Liver (tissue), 9 donors: ENCODE results near the gene REC114. TPM values are rescaled to one million over a fixed set of nuclear protein-coding genes. Genes with fewer than 3 reads are reported as not detected.

ENCODE experiments used
- DNase-seq: peaks from one replicate; pipeline ENCODE4 v3.0.0-alpha.2; 2017; ENCODE audit warnings: low spot score
- H3K27ac ChIP-seq, 2 donors: one replicate each; pipeline ENCODE4 v1.7.0; 2013; ENCODE audit warnings: inconsistent platforms in 2 of 2, low read length in 2 of 2, control low read depth in 1 of 2, low read depth in 1 of 2, mild to moderate bottlenecking in 1 of 2
- H3K27me3 ChIP-seq, 4 donors: one replicate each; pipeline versions ENCODE4 v1.6.1 to v1.7.0; 2013; ENCODE audit warnings: low read length in 3 of 4, inconsistent platforms in 1 of 4, mild to moderate bottlenecking in 1 of 4, moderate library complexity in 1 of 4; ENCODE audit not compliant: control insufficient read depth in 4 of 4, insufficient read depth in 4 of 4
- H3K36me3 ChIP-seq, 4 donors: one replicate each; pipeline versions ENCODE4 v1.6.1 to v1.7.0; 2013; ENCODE audit warnings: low read length in 3 of 4, mild to moderate bottlenecking in 3 of 4, low read depth in 1 of 4, moderate library complexity in 1 of 4; ENCODE audit not compliant: control insufficient read depth in 4 of 4, insufficient read depth in 3 of 4
- H3K4me1 ChIP-seq, 4 donors: one replicate each; pipeline versions ENCODE4 v1.6.1 to v1.7.0; 2013; ENCODE audit warnings: low read length in 3 of 4, mild to moderate bottlenecking in 3 of 4, moderate library complexity in 1 of 4; ENCODE audit not compliant: control insufficient read depth in 4 of 4, insufficient read depth in 4 of 4
- H3K4me3 ChIP-seq, 3 donors: one replicate each; pipeline versions ENCODE4 v1.6.1 to v1.7.0; 2013; ENCODE audit warnings: low read length in 3 of 3, control low read depth in 1 of 3, low read depth in 1 of 3, mild to moderate bottlenecking in 1 of 3
- H3K9ac ChIP-seq, 2 donors: one replicate each; pipeline ENCODE4 v1.7.0; 2013; ENCODE audit warnings: low read length in 2 of 2, mild to moderate bottlenecking in 2 of 2, moderate library complexity in 2 of 2, control low read depth in 1 of 2, low read depth in 1 of 2
- H3K9me3 ChIP-seq, 4 donors: one replicate each; pipeline versions ENCODE4 v1.6.1 to v1.7.0; 2013; ENCODE audit warnings: low read length in 3 of 4; ENCODE audit not compliant: control insufficient read depth in 4 of 4
- ATF3 ChIP-seq: IDR thresholded peaks from 2 replicates; pipeline ENCODE4 v1.6.1; 2016; ENCODE audit warnings: antibody characterized with exemption
- FOXA1 ChIP-seq: IDR thresholded peaks from 2 replicates; pipeline ENCODE4 v1.6.1; 2016; ENCODE audit warnings: antibody characterized with exemption
- FOXA2 ChIP-seq: IDR thresholded peaks from 2 replicates; pipeline ENCODE4 v1.6.1; 2016; ENCODE audit warnings: antibody characterized with exemption
- GABPA ChIP-seq, 2 donors: IDR thresholded peaks in 1 of 2; conservative IDR thresholded peaks in 1 of 2; 2 replicates each; pipeline ENCODE4 v1.6.1; 2016; ENCODE audit warnings: antibody characterized with exemption in 2 of 2, mild to moderate bottlenecking in 1 of 2, moderate library complexity in 1 of 2
- HNF4A ChIP-seq, 2 donors: conservative IDR thresholded peaks; 2 replicates each; pipeline ENCODE4 v1.6.1; 2016; ENCODE audit warnings: antibody characterized with exemption in 2 of 2, mild to moderate bottlenecking in 2 of 2
- HNF4G ChIP-seq: IDR thresholded peaks from 2 replicates; pipeline ENCODE4 v1.6.1; 2016; ENCODE audit warnings: antibody characterized with exemption
- JUND ChIP-seq, 2 donors: IDR thresholded peaks; 2 replicates each; pipeline ENCODE4 v1.6.1; 2016; ENCODE audit warnings: antibody characterized with exemption in 2 of 2
- MAX ChIP-seq: IDR thresholded peaks from 2 replicates; pipeline ENCODE4 v1.6.1; 2016; ENCODE audit warnings: antibody characterized with exemption
- NR2F2 ChIP-seq: IDR thresholded peaks from 2 replicates; pipeline ENCODE4 v1.6.1; 2016; ENCODE audit warnings: antibody characterized with exemption
- RAD21 ChIP-seq, 2 donors: IDR thresholded peaks; 2 replicates each; pipeline ENCODE4 v1.6.1; 2016; ENCODE audit warnings: antibody characterized with exemption in 2 of 2, mild to moderate bottlenecking in 2 of 2
- REST ChIP-seq: IDR thresholded peaks from 2 replicates; pipeline ENCODE4 v1.6.1; 2016; ENCODE audit warnings: antibody characterized with exemption, mild to moderate bottlenecking
- RXRA ChIP-seq, 2 donors: IDR thresholded peaks; 2 replicates each; pipeline ENCODE4 v1.6.1; 2017 to 2018; ENCODE audit warnings: antibody characterized with exemption in 2 of 2, mild to moderate bottlenecking in 1 of 2
- TAF1 ChIP-seq: conservative IDR thresholded peaks from 2 replicates; pipeline ENCODE4 v1.6.1; 2016; ENCODE audit warnings: antibody characterized with exemption, mild to moderate bottlenecking
- YY1 ChIP-seq: IDR thresholded peaks from 2 replicates; pipeline ENCODE4 v1.6.1; 2016; ENCODE audit warnings: antibody characterized with exemption, mild to moderate bottlenecking
- ZBTB33 ChIP-seq: IDR thresholded peaks from 2 replicates; pipeline ENCODE4 v1.6.1; 2016; ENCODE audit warnings: antibody characterized with exemption
- WGBS: extraction: QIAGEN DNeasy Blood & Tissue Kit; methylation state at CpG from one replicate; pipeline ENCODE4 v1.1.7; 2013; 5-methylcytosine and 5-hydroxymethylcytosine counted together
- polyA plus RNA-seq, 2 donors: library from polyadenylated mRNA; stranded (reverse) in 1 of 2; unstranded in 1 of 2; fragments of 200-250 nt in 1 of 2; fragments of >200 nt in 1 of 2; fragmentation: Nextera tagmentation in 1 of 2; extraction: Ambion mirVana in 1 of 2; gene quantifications; one replicate each; pipeline versions ENCODE4 v1.2.1 to v1.2.3, GENCODE V29; 2013 to 2015
- total RNA-seq, 2 donors: library from RNA; depleted of rRNA; stranded (reverse); fragments of >200 nt; gene quantifications; one replicate each; pipeline ENCODE4 v1.2.3, GENCODE V29; 2014
- TF ChIP-seq, protein P1 (sequence below): fragments of 150-350 bp; IDR thresholded peaks from 2 replicates; pipeline ENCODE4 v1.5.1; 2017; ENCODE audit warnings: improper control_type of control experiment, low read depth, low read length; ENCODE audit not compliant: missing input control
- donor health status: healthy.
- donor health status: healthy.
- donor health status: healthy.
- donor health status: healthy.
- donor health status: healthy.

The REC114 gene
- total and polyA plus RNA-seq, 4 donors: not detected

GRCh38 chr15:73599934-73600333 lies 157.0 kb downstream of the REC114 start:
- Histone ChIP-seq H3K36me3 (no peaks in the 10 kb centered on the region), H3K4me1 (peaks cover 0 to 18% (median 15%) of the 10 kb centered on the region in 4 donors), H3K27me3 (no peaks in the 10 kb centered on the region), H3K27ac (no peak overlapping the region), H3K4me3 (no peak overlapping the region), H3K9me3 (no peaks in the 10 kb centered on the region), H3K9ac (no peak overlapping the region)
- WGBS: 91% methylated on average over 1 of the region's 1 CpG
- no peak for DNase-seq
- TF ChIP-seq MAX (no peak), ZBTB33 (no peak), YY1 (no peak), FOXA1 (no peak), RXRA (IDR thresholded peaks at IDR 0.05) (no peak), JUND (IDR thresholded peaks at IDR 0.05) (no peak), HNF4A (conservative IDR thresholded peaks at IDR 0.05) (no peak), FOXA2 (no peak), NR2F2 (no peak), TAF1 (no peak), HNF4G (no peak), ATF3 (no peak), REST (no peak), GABPA (IDR thresholded peaks at IDR 0.05 in 1 of 2, conservative IDR thresholded peaks at IDR 0.05 in 1 of 2) (no peak), RAD21 (IDR thresholded peaks at IDR 0.05) (no peak)
- TF ChIP-seq, protein P1, sequence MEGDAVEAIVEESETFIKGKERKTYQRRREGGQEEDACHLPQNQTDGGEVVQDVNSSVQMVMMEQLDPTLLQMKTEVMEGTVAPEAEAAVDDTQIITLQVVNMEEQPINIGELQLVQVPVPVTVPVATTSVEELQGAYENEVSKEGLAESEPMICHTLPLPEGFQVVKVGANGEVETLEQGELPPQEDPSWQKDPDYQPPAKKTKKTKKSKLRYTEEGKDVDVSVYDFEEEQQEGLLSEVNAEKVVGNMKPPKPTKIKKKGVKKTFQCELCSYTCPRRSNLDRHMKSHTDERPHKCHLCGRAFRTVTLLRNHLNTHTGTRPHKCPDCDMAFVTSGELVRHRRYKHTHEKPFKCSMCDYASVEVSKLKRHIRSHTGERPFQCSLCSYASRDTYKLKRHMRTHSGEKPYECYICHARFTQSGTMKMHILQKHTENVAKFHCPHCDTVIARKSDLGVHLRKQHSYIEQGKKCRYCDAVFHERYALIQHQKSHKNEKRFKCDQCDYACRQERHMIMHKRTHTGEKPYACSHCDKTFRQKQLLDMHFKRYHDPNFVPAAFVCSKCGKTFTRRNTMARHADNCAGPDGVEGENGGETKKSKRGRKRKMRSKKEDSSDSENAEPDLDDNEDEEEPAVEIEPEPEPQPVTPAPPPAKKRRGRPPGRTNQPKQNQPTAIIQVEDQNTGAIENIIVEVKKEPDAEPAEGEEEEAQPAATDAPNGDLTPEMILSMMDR: no peak
